HEK293 (cell line): ENCODE data around the gene ARMC3.

Source experiments
- BCL11B ChIP-seq: fragments of 450-650 bp; formaldehyde crosslinking; IDR thresholded peaks from 2 replicates; pipeline ENCODE4 v1.5.1; 2016; ENCODE audit warnings: low read depth, missing biosample characterization, missing genetic modification characterization
- FEZF1 ChIP-seq: fragments of 450-650 bp; formaldehyde crosslinking; IDR thresholded peaks from 2 replicates; pipeline ENCODE4 v1.5.1; 2016; ENCODE audit warnings: missing biosample characterization, missing genetic modification characterization
- GLI4 ChIP-seq: fragments of 450-650 bp; formaldehyde crosslinking; IDR thresholded peaks from 2 replicates; pipeline ENCODE4 v1.5.1; 2016; ENCODE audit warnings: missing biosample characterization, missing genetic modification characterization
- GLIS1 ChIP-seq: fragments of 450-650 bp; formaldehyde crosslinking; IDR thresholded peaks from 2 replicates; pipeline ENCODE4 v1.5.1; 2016; ENCODE audit warnings: missing biosample characterization, missing genetic modification characterization
- GLIS2 ChIP-seq: fragments of 450-650 bp; formaldehyde crosslinking; IDR thresholded peaks from 2 replicates; pipeline ENCODE4 v1.5.1; 2016; ENCODE audit warnings: missing biosample characterization, missing genetic modification characterization
- IKZF3 ChIP-seq: fragments of 450-650 bp; IDR thresholded peaks from 2 replicates; pipeline ENCODE4 v1.5.0; 2018; ENCODE audit warnings: missing biosample characterization, mild to moderate bottlenecking, missing genetic modification characterization, moderate library complexity
- KLF1 ChIP-seq: fragments of 450-650 bp; formaldehyde crosslinking; IDR thresholded peaks from 2 replicates; pipeline ENCODE4 v1.5.1; 2016; ENCODE audit warnings: missing biosample characterization, missing genetic modification characterization
- KLF7 ChIP-seq: fragments of 450-650 bp; formaldehyde crosslinking; IDR thresholded peaks from 2 replicates; pipeline ENCODE4 v1.5.1; 2016; ENCODE audit warnings: missing biosample characterization, missing genetic modification characterization, borderline replicate concordance
- MYNN ChIP-seq: fragments of 450-650 bp; formaldehyde crosslinking; IDR thresholded peaks from 2 replicates; pipeline ENCODE4 v1.5.1; 2016; ENCODE audit warnings: missing biosample characterization, missing genetic modification characterization, borderline replicate concordance
- OSR2 ChIP-seq: fragments of 450-650 bp; formaldehyde crosslinking; IDR thresholded peaks from 2 replicates; pipeline ENCODE4 v1.5.1; 2016; ENCODE audit warnings: missing biosample characterization, missing genetic modification characterization
- PBX3 ChIP-seq: sonication (generic); formaldehyde crosslinking; IDR thresholded peaks from 2 replicates; pipeline ENCODE4 v1.8.1; 2022; ENCODE audit warnings: mild to moderate bottlenecking, moderate library complexity, missing genetic modification reagents
- PRDM4 ChIP-seq: fragments of 450-650 bp; formaldehyde crosslinking; IDR thresholded peaks from 2 replicates; pipeline ENCODE4 v1.5.1; 2017; ENCODE audit warnings: missing biosample characterization, missing genetic modification characterization
- SCRT1 ChIP-seq: fragments of 450-650 bp; formaldehyde crosslinking; IDR thresholded peaks from 2 replicates; pipeline ENCODE4 v1.5.1; 2016; ENCODE audit warnings: missing biosample characterization, missing genetic modification characterization, borderline replicate concordance
- SETDB1 ChIP-seq: IDR thresholded peaks from one replicate; pipeline ENCODE4 v1.6.1; 2017; ENCODE audit warnings: mild to moderate bottlenecking, low read length, moderate library complexity, mixed read lengths; ENCODE audit not compliant: insufficient read length
- WT1 ChIP-seq: fragments of 450-650 bp; formaldehyde crosslinking; IDR thresholded peaks from 2 replicates; pipeline ENCODE4 v1.5.1; 2016; ENCODE audit warnings: missing biosample characterization, missing genetic modification characterization
- ZBTB21 ChIP-seq: fragments of 450-650 bp; formaldehyde crosslinking; IDR thresholded peaks from 2 replicates; pipeline ENCODE4 v1.5.1; 2017; ENCODE audit warnings: missing biosample characterization, missing genetic modification characterization
- ZEB2 ChIP-seq: fragments of 450-650 bp; formaldehyde crosslinking; IDR thresholded peaks from 2 replicates; pipeline ENCODE4 v1.5.1; 2016; ENCODE audit warnings: missing biosample characterization, missing genetic modification characterization
- ZFHX2 ChIP-seq: fragments of 450-650 bp; formaldehyde crosslinking; conservative IDR thresholded peaks from 2 replicates; pipeline ENCODE4 v1.5.1; 2016; ENCODE audit warnings: missing biosample characterization, missing genetic modification characterization
- ZFP3 ChIP-seq: fragments of 450-650 bp; formaldehyde crosslinking; IDR thresholded peaks from 2 replicates; pipeline ENCODE4 v1.5.1; 2016; ENCODE audit warnings: low read depth, missing biosample characterization, missing genetic modification characterization
- ZFP69B ChIP-seq: fragments of 450-650 bp; formaldehyde crosslinking; IDR thresholded peaks from 2 replicates; pipeline ENCODE4 v1.5.1; 2016; ENCODE audit warnings: missing biosample characterization, missing genetic modification characterization
- ZNF112 ChIP-seq: fragments of 450-650 bp; formaldehyde crosslinking; IDR thresholded peaks from 2 replicates; pipeline ENCODE4 v1.5.0; 2017; ENCODE audit warnings: missing biosample characterization, missing genetic modification characterization
- ZNF132 ChIP-seq: fragments of 450-650 bp; formaldehyde crosslinking; IDR thresholded peaks from 2 replicates; pipeline ENCODE4 v1.5.1; 2017; ENCODE audit warnings: missing biosample characterization, missing genetic modification characterization, borderline replicate concordance
- ZNF133 ChIP-seq: fragments of 450-650 bp; formaldehyde crosslinking; IDR thresholded peaks from 2 replicates; pipeline ENCODE4 v1.5.1; 2016; ENCODE audit warnings: missing biosample characterization, missing genetic modification characterization
- ZNF292 ChIP-seq: fragments of 450-650 bp; formaldehyde crosslinking; IDR thresholded peaks from 2 replicates; pipeline ENCODE4 v1.5.1; 2016; ENCODE audit warnings: low read depth, missing biosample characterization, missing genetic modification characterization, borderline replicate concordance
- ZNF488 ChIP-seq: fragments of 450-650 bp; formaldehyde crosslinking; IDR thresholded peaks from 2 replicates; pipeline ENCODE4 v1.5.1; 2016; ENCODE audit warnings: missing biosample characterization, missing genetic modification characterization
- ZNF580 ChIP-seq: fragments of 450-650 bp; formaldehyde crosslinking; IDR thresholded peaks from 2 replicates; pipeline ENCODE4 v1.5.1; 2016; ENCODE audit warnings: missing biosample characterization, missing genetic modification characterization
- ZNF585B ChIP-seq: fragments of 450-650 bp; formaldehyde crosslinking; IDR thresholded peaks from 2 replicates; pipeline ENCODE4 v1.5.1; 2016; ENCODE audit warnings: missing biosample characterization, missing genetic modification characterization
- ZNF677 ChIP-seq: fragments of 450-650 bp; IDR thresholded peaks from 2 replicates; pipeline ENCODE4 v1.5.0; 2018; ENCODE audit warnings: missing biosample characterization, mild to moderate bottlenecking, missing genetic modification characterization, moderate library complexity
- ZNF830 ChIP-seq: fragments of 450-650 bp; IDR thresholded peaks from 2 replicates; pipeline ENCODE4 v1.5.0; 2018; ENCODE audit warnings: missing biosample characterization, missing genetic modification characterization, low read depth, mild to moderate bottlenecking, moderate library complexity
- ZSCAN30 ChIP-seq: fragments of 450-650 bp; IDR thresholded peaks from 2 replicates; pipeline ENCODE4 v1.5.1; 2018; ENCODE audit warnings: missing biosample characterization, mild to moderate bottlenecking, missing genetic modification characterization, moderate library complexity
- TF ChIP-seq, protein P1 (sequence below): fragments of 450-650 bp; IDR thresholded peaks from 2 replicates; pipeline ENCODE4 v1.5.1; 2018; ENCODE audit warnings: missing biosample characterization, missing genetic modification characterization
- TF ChIP-seq, protein P2 (sequence below): fragments of 450-650 bp; IDR thresholded peaks from 2 replicates; pipeline ENCODE4 v1.5.1; 2018; ENCODE audit warnings: missing biosample characterization, mild to moderate bottlenecking, missing genetic modification characterization
- TF ChIP-seq, protein P3 (sequence below): fragments of 450-650 bp; formaldehyde crosslinking; IDR thresholded peaks from 2 replicates; pipeline ENCODE4 v1.5.1; 2016; ENCODE audit warnings: missing biosample characterization, missing genetic modification characterization

ARMC3 gene

GRCh38 chr10:23080262-23080661 lies 152.4 kb downstream of the ARMC3 start (continued):
- TF ChIP-seq SCRT1 (tag by site-specific recombination) (no peak; the same call in 1 of the 2 replicates), IKZF3 (tag by site-specific recombination) (peak; percentile 72), OSR2 (tag by site-specific recombination) (peak; percentile 48; the same call in 1 of the 2 replicates), PRDM4 (tag by site-specific recombination) (peak; percentile 63), KLF7 (tag by site-specific recombination) (no peak), WT1 (tag by site-specific recombination) (peak; percentile 63), ZNF585B (no peak), ZNF488 (no peak), ZFP3 (no peak), ZEB2 (tag by site-specific recombination) (no peak), ZFP69B (tag by site-specific recombination) (no peak), GLIS2 (no peak), PBX3 (no peak), KLF1 (tag by site-specific recombination) (no peak), ZNF133 (no peak), ZNF132 (tag by site-specific recombination) (no peak), ZNF580 (tag by site-specific recombination) (peak; percentile 85), GLIS1 (tag by site-specific recombination) (peak; percentile 24; the same call in 1 of the 2 replicates), MYNN (tag by site-specific recombination) (peak; percentile 42; the same call in 1 of the 2 replicates), BCL11B (peak; percentile 84), FEZF1 (tag by site-specific recombination) (peak; percentile 87), ZNF830 (tag by site-specific recombination) (no peak), GLI4 (tag by site-specific recombination) (no peak), ZNF292 (no peak), ZBTB21 (tag by site-specific recombination) (no peak), ZNF112 (tag by site-specific recombination) (no peak), SETDB1 (no peak), ZSCAN30 (tag by site-specific recombination) (0 out of 2 replicates have a peak, but pooled peaks have one; percentile 54), ZFHX2 (tag by site-specific recombination) (no peak), ZNF677 (tag by site-specific recombination) (no peak)
- TF ChIP-seq, protein P1, sequence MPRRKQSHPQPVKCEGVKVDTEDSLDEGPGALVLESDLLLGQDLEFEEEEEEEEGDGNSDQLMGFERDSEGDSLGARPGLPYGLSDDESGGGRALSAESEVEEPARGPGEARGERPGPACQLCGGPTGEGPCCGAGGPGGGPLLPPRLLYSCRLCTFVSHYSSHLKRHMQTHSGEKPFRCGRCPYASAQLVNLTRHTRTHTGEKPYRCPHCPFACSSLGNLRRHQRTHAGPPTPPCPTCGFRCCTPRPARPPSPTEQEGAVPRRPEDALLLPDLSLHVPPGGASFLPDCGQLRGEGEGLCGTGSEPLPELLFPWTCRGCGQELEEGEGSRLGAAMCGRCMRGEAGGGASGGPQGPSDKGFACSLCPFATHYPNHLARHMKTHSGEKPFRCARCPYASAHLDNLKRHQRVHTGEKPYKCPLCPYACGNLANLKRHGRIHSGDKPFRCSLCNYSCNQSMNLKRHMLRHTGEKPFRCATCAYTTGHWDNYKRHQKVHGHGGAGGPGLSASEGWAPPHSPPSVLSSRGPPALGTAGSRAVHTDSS (tag by site-specific recombination) = no peak
- TF ChIP-seq, protein P2, sequence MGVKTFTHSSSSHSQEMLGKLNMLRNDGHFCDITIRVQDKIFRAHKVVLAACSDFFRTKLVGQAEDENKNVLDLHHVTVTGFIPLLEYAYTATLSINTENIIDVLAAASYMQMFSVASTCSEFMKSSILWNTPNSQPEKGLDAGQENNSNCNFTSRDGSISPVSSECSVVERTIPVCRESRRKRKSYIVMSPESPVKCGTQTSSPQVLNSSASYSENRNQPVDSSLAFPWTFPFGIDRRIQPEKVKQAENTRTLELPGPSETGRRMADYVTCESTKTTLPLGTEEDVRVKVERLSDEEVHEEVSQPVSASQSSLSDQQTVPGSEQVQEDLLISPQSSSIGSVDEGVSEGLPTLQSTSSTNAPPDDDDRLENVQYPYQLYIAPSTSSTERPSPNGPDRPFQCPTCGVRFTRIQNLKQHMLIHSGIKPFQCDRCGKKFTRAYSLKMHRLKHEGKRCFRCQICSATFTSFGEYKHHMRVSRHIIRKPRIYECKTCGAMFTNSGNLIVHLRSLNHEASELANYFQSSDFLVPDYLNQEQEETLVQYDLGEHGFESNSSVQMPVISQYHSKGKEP (tag by site-specific recombination) = peak; percentile 68; the same call in 1 of the 2 replicates
- TF ChIP-seq, protein P3, sequence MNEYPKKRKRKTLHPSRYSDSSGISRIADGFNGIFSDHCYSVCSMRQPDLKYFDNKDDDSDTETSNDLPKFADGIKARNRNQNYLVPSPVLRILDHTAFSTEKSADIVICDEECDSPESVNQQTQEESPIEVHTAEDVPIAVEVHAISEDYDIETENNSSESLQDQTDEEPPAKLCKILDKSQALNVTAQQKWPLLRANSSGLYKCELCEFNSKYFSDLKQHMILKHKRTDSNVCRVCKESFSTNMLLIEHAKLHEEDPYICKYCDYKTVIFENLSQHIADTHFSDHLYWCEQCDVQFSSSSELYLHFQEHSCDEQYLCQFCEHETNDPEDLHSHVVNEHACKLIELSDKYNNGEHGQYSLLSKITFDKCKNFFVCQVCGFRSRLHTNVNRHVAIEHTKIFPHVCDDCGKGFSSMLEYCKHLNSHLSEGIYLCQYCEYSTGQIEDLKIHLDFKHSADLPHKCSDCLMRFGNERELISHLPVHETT (tag by site-specific recombination) = no peak
